SK-N-SH (cell line): ENCODE results near the gene ZDHHC14. TPM values are rescaled to one million over a fixed set of nuclear protein-coding genes. Genes with fewer than 3 reads are reported as not detected.
A peak's percentile ranks its signal among the peaks of the same experiment; 100 is the strongest.

ENCODE experiments used
- CTCF ChIA-PET: fragments of 300-600, 350-600 bp; formaldehyde crosslinking; extraction: SDS; loops from one replicate; lab custom pipeline; 2021; lab: Yijun Ruan, JAX
- POLR2A ChIA-PET: fragments of 350-600 bp; sonication (Branson Sonifier 250); formaldehyde crosslinking; extraction: SDS; loops from one replicate; lab custom pipeline; 2020; ENCODE audit warnings: antibody characterized with exemption, inconsistent platforms; lab: Yijun Ruan, JAX
- DNase-seq: peaks from one replicate; pipeline ENCODE4 v3.0.0; 2012
- H2AFZ ChIP-seq: fragments of 200-600 bp; sonication (generic); 2 replicates; pipeline ENCODE4 v1.8.1; 2016; ENCODE audit warnings: antibody characterized with exemption, mild to moderate bottlenecking, low read depth
- H3F3A ChIP-seq: fragments of 200-600 bp; sonication (generic); replicated peaks from 2 replicates; pipeline ENCODE3; 2016; ENCODE audit warnings: antibody characterized with exemption, mild to moderate bottlenecking; ENCODE audit not compliant: insufficient read depth
- H3K27ac ChIP-seq, 2 experiments: fragments of 200-500 bp in 1 of 2; fragments of 200-600 bp in 1 of 2; sonication (Bioruptor generic) in 1 of 2; sonication (generic), shearing (Covaris generic) in 1 of 2; 2 replicates each; pipeline versions ENCODE4 v1.5.1 to v1.6.1; 2014 to 2016; ENCODE audit warnings: low read depth in 2 of 2, inconsistent platforms in 1 of 2, low read length in 1 of 2, mild to moderate bottlenecking in 1 of 2, mixed read lengths in 1 of 2
- H3K27me3 ChIP-seq: fragments of 200-600 bp; sonication (generic), shearing (Covaris generic); 2 replicates; pipeline ENCODE4 v1.6.1; 2016; ENCODE audit warnings: mixed run types; ENCODE audit not compliant: insufficient read depth
- H3K36me3 ChIP-seq, 2 experiments: fragments of 200-500 bp in 1 of 2; fragments of 200-600 bp in 1 of 2; sonication (Bioruptor generic) in 1 of 2; sonication (generic) in 1 of 2; replicated peaks in 1 of 2; 2 replicates each; pipeline versions ENCODE3 to v1.5.1; 2014 to 2016; ENCODE audit warnings: low read length in 1 of 2, mild to moderate bottlenecking in 1 of 2; ENCODE audit not compliant: insufficient read depth in 2 of 2, control insufficient read depth in 1 of 2
- H3K4me1 ChIP-seq, 2 experiments: fragments of 200-500 bp in 1 of 2; fragments of 200-600 bp in 1 of 2; sonication (Bioruptor generic) in 1 of 2; sonication (generic), shearing (Covaris generic) in 1 of 2; 2 replicates each; pipeline versions ENCODE4 v1.5.1 to v1.6.1; 2014 to 2016; ENCODE audit warnings: low read depth in 1 of 2, low read length in 1 of 2, mixed run types in 1 of 2; ENCODE audit not compliant: insufficient read depth in 2 of 2, control insufficient read depth in 1 of 2
- H3K4me2 ChIP-seq: fragments of 200-600 bp; sonication (generic), shearing (Covaris generic); 2 replicates; pipeline ENCODE4 v1.6.1; 2017; ENCODE audit warnings: mixed run types
- H3K4me3 ChIP-seq, 2 experiments: fragments of 200-500 bp in 1 of 2; fragments of 200-600 bp in 1 of 2; sonication (Bioruptor generic) in 1 of 2; sonication (generic), shearing (Covaris generic) in 1 of 2; 2 replicates each; pipeline versions ENCODE4 v1.5.1 to v1.8.1; 2014 to 2016; ENCODE audit warnings: low read depth in 2 of 2, inconsistent platforms in 1 of 2, low read length in 1 of 2, mild to moderate bottlenecking in 1 of 2, mixed read lengths in 1 of 2, moderate library complexity in 1 of 2
- H3K79me2 ChIP-seq: fragments of 200-600 bp; sonication (generic); 2 replicates; pipeline ENCODE4 v1.8.1; 2017; ENCODE audit warnings: mild to moderate bottlenecking; ENCODE audit not compliant: insufficient read depth
- H3K9ac ChIP-seq: fragments of 200-600 bp; sonication (generic); 2 replicates; pipeline ENCODE4 v1.6.1; 2017; ENCODE audit warnings: mixed run types
- H3K9me2 ChIP-seq: fragments of 200-600 bp; sonication (generic); 2 replicates; pipeline ENCODE4 v1.6.1; 2017; ENCODE audit warnings: mixed run types
- H3K9me3 ChIP-seq: fragments of 200-600 bp; sonication (generic); 2 replicates; pipeline ENCODE4 v1.6.1; 2017; ENCODE audit warnings: mixed run types, mild to moderate bottlenecking, moderate library complexity
- H4K20me1 ChIP-seq: fragments of 200-600 bp; sonication (generic); 2 replicates; pipeline ENCODE4 v1.6.1; 2017; ENCODE audit warnings: mild to moderate bottlenecking, mixed run types; ENCODE audit not compliant: insufficient read depth
- CHD2 ChIP-seq: fragments of 150-350 bp; IDR thresholded peaks from 2 replicates; pipeline ENCODE4 v1.6.1; 2018; ENCODE audit warnings: low read length; ENCODE audit not compliant: partially characterized antibody
- ELF1 ChIP-seq: IDR thresholded peaks from 2 replicates; pipeline ENCODE4 v1.4.0; 2012
- EP300 ChIP-seq, 2 experiments: IDR thresholded peaks; 2 replicates each; pipeline versions ENCODE4 v1.4.0 to v1.6.1; 2012; ENCODE audit warnings: borderline replicate concordance in 1 of 2, low read depth in 1 of 2, low read length in 1 of 2
- EZH2phosphoT487 ChIP-seq: fragments of 200-600 bp; sonication (generic); IDR thresholded peaks from 2 replicates; pipeline ENCODE4 v1.6.1; 2017; ENCODE audit warnings: low read depth, mixed run types, mild to moderate bottlenecking, antibody characterized with exemption, moderate library complexity, borderline replicate concordance
- FOXJ3 ChIP-seq: sonication (generic); formaldehyde crosslinking; IDR thresholded peaks from 2 replicates; pipeline ENCODE4 v1.5.1; 2020; ENCODE audit warnings: mild to moderate bottlenecking, missing genetic modification reagents
- FOXM1 ChIP-seq: IDR thresholded peaks from 2 replicates; pipeline ENCODE4 v1.4.0; 2012; ENCODE audit warnings: low read depth, mild to moderate bottlenecking
- GABPA ChIP-seq: IDR thresholded peaks from 2 replicates; pipeline ENCODE4 v1.4.0; 2012; ENCODE audit warnings: low read depth, mild to moderate bottlenecking
- GATA2 ChIP-seq: sonication (generic); formaldehyde crosslinking; IDR thresholded peaks from 2 replicates; pipeline ENCODE4 v1.5.0; 2020; ENCODE audit warnings: mild to moderate bottlenecking, missing genetic modification reagents
- JUND ChIP-seq: IDR thresholded peaks from 2 replicates; pipeline ENCODE4 v1.4.0; 2012
- MEF2A ChIP-seq: IDR thresholded peaks from 2 replicates; pipeline ENCODE4 v1.4.0; 2012; ENCODE audit warnings: low read depth, borderline replicate concordance
- MXI1 ChIP-seq: IDR thresholded peaks from 2 replicates; pipeline ENCODE4 v1.6.1; 2012; ENCODE audit warnings: mild to moderate bottlenecking, low read depth, low read length, improper control_type of control experiment
- NRF1 ChIP-seq: IDR thresholded peaks from 2 replicates; pipeline ENCODE4 v1.6.1; 2012; ENCODE audit warnings: low read depth, mild to moderate bottlenecking, low read length
- POLR2AphosphoS5 ChIP-seq: IDR thresholded peaks from 2 replicates; pipeline ENCODE4 v1.6.1; 2012; ENCODE audit warnings: low read depth, low read length
- RXRA ChIP-seq: IDR thresholded peaks from 2 replicates; pipeline ENCODE4 v1.4.0; 2012; ENCODE audit warnings: low read depth, mild to moderate bottlenecking, borderline replicate concordance
- SIN3A ChIP-seq: IDR thresholded peaks from 2 replicates; pipeline ENCODE4 v1.6.1; 2012; ENCODE audit warnings: low read depth, mild to moderate bottlenecking, low read length, moderate library complexity, borderline replicate concordance
- TAF1 ChIP-seq: IDR thresholded peaks from 2 replicates; pipeline ENCODE4 v1.6.1; 2012; ENCODE audit warnings: low read depth, mild to moderate bottlenecking, low read length, moderate library complexity, borderline replicate concordance
- TCF12 ChIP-seq: IDR thresholded peaks from 2 replicates; pipeline ENCODE4 v1.4.0; 2012
- TEAD4 ChIP-seq: IDR thresholded peaks from 2 replicates; pipeline ENCODE4 v1.4.0; 2012; ENCODE audit warnings: mild to moderate bottlenecking, borderline replicate concordance; ENCODE audit not compliant: insufficient read depth
- YY1 ChIP-seq: IDR thresholded peaks from 2 replicates; pipeline ENCODE4 v1.4.0; 2012; ENCODE audit warnings: low read depth, mild to moderate bottlenecking
- WGBS: methylation state at CpG from one replicate; pipeline ENCODE4 v1.1.6; 2017; ENCODE audit warnings: low lambda C conversion rate; 5-methylcytosine and 5-hydroxymethylcytosine counted together
- polyA plus RNA-seq, 3 experiments: library from polyadenylated mRNA; depleted of rRNA; stranded (reverse); fragments of >200 nt; gene quantifications; 2 replicates each; pipeline ENCODE4 v1.2.3, GENCODE V29; 2012
- TF ChIP-seq, protein P1 (sequence below): IDR thresholded peaks from 2 replicates; pipeline ENCODE4; 2012
- TF ChIP-seq, protein P2 (sequence below): IDR thresholded peaks from 2 replicates; pipeline ENCODE4 v1.4.0; 2012; ENCODE audit warnings: low read depth, borderline replicate concordance
- TF ChIP-seq, protein P3 (sequence below): IDR thresholded peaks from 2 replicates; pipeline ENCODE4 v1.6.1; 2012; ENCODE audit warnings: mild to moderate bottlenecking, low read depth, low read length, moderate library complexity
- TF ChIP-seq, protein P4 (sequence below): IDR thresholded peaks from 2 replicates; pipeline ENCODE4 v1.4.0; 2012; ENCODE audit warnings: low read depth, borderline replicate concordance
- TF ChIP-seq, protein P5 (sequence below): fragments of 150-350 bp; IDR thresholded peaks from 2 replicates; pipeline ENCODE4 v1.6.1; 2017; ENCODE audit warnings: antibody characterized with exemption, low read length, low read depth, borderline replicate concordance

Gene ZDHHC14
- polyA plus RNA-seq, 1 of the 3 experiments (the other 2 are of a cell fraction), result 5.4 TPM

DNA sequence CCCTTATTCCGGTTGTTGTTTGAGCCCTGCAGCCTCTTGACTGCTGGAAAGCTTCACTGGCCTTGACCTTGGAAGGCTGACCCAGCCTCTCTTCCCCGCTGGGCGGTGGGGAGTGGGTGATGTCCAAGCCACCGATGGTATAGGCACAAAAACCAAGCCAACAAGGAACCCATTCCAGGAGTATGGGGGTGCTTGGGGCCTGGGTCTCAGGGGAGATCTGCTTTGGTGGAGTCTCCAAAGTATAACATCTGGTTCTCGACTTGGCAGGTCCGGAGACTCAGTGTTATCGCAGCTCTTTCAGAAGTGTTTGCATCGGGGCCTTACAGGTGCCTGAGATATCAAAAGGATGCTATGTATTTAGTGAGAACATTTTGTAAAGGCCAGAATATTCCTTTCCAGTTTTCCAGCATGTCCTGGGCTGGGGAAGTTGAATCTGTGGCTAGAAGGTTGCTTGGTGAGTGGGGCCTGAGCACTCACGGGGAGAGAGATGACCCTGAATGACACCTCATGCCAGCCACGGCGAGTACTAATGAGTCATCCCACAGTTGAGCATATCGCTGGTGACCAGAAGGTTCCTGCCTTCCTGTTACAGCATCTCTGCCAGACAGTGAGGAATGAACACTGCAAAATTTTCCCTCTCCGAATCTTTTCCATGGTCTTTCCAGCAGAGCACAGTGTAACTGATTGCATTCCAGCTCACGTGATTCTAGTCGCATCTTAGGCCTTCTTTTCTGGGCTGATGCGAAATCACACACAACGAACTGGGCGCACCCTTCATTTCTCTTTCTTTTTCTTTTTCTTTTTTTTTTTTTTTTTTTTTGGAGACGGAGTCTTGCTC lies 133.9 kb downstream of the ZDHHC14 start:
- Histone ChIP-seq H3K4me3 (no peak overlapping the region), H4K20me1 (no peaks in the 10 kb centered on the region), H3K9me2 (no peaks in the 10 kb centered on the region), H3F3A (peaks cover 4% of the 10 kb centered on the region), H3K36me3 (no peaks in the 10 kb centered on the region), H3K27ac (peak overlapping the region in 1 of 2 experiments; percentile 48; a peak in 1 of 4 replicates), H3K27me3 (no peaks in the 10 kb centered on the region), H3K4me1 (no peaks in the 10 kb centered on the region; a peak in 1 of 4 replicates), H3K4me2 (peak overlapping the region; percentile 47; the same call in 1 of the 2 replicates), H3K79me2 (no peaks in the 10 kb centered on the region), H3K9ac (no peak overlapping the region), H3K9me3 (no peaks in the 10 kb centered on the region), H2AFZ (peak overlapping the region; percentile 36; the same call in 1 of the 2 replicates)
- no peak for DNase-seq
- 57% methylated on average over 14 of the region's 19 CpGs for WGBS
- CTCF ChIA-PET, result no interaction called here
- POLR2A ChIA-PET, result no interaction called here
- TF ChIP-seq RXRA (peak; percentile 70; the same call in 1 of the 2 replicates), FOXM1 (no peak), SIN3A (no peak), CHD2 (no peak), TEAD4 (no peak), GABPA (no peak), MXI1 (no peak), ELF1 (no peak), FOXJ3 (CRISPR knock-in tag) (no peak), TAF1 (no peak), NRF1 (no peak), YY1 (no peak), EZH2phosphoT487 (no peak), JUND (peak; percentile 66), GATA2 (CRISPR knock-in tag) (no peak), MEF2A (no peak), POLR2AphosphoS5 (no peak), EP300 (IDR thresholded peaks at IDR 0.05; ENCODE audit: borderline replicate concordance in 1 of 2, low read depth in 1 of 2, low read length in 1 of 2) (no peak), TCF12 (peak; percentile 44; the same call in 1 of the 2 replicates)
- TF ChIP-seq, protein P1, sequence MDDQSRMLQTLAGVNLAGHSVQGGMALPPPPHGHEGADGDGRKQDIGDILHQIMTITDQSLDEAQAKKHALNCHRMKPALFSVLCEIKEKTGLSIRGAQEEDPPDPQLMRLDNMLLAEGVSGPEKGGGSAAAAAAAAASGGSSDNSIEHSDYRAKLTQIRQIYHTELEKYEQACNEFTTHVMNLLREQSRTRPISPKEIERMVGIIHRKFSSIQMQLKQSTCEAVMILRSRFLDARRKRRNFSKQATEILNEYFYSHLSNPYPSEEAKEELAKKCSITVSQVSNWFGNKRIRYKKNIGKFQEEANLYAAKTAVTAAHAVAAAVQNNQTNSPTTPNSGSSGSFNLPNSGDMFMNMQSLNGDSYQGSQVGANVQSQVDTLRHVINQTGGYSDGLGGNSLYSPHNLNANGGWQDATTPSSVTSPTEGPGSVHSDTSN, result peak; percentile 33; the same call in 1 of the 2 replicates
- TF ChIP-seq, protein P2, sequence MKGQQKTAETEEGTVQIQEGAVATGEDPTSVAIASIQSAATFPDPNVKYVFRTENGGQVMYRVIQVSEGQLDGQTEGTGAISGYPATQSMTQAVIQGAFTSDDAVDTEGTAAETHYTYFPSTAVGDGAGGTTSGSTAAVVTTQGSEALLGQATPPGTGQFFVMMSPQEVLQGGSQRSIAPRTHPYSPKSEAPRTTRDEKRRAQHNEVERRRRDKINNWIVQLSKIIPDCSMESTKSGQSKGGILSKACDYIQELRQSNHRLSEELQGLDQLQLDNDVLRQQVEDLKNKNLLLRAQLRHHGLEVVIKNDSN, result 0 out of 2 replicates have a peak, but pooled peaks have one; percentile 15
- TF ChIP-seq, protein P3, sequence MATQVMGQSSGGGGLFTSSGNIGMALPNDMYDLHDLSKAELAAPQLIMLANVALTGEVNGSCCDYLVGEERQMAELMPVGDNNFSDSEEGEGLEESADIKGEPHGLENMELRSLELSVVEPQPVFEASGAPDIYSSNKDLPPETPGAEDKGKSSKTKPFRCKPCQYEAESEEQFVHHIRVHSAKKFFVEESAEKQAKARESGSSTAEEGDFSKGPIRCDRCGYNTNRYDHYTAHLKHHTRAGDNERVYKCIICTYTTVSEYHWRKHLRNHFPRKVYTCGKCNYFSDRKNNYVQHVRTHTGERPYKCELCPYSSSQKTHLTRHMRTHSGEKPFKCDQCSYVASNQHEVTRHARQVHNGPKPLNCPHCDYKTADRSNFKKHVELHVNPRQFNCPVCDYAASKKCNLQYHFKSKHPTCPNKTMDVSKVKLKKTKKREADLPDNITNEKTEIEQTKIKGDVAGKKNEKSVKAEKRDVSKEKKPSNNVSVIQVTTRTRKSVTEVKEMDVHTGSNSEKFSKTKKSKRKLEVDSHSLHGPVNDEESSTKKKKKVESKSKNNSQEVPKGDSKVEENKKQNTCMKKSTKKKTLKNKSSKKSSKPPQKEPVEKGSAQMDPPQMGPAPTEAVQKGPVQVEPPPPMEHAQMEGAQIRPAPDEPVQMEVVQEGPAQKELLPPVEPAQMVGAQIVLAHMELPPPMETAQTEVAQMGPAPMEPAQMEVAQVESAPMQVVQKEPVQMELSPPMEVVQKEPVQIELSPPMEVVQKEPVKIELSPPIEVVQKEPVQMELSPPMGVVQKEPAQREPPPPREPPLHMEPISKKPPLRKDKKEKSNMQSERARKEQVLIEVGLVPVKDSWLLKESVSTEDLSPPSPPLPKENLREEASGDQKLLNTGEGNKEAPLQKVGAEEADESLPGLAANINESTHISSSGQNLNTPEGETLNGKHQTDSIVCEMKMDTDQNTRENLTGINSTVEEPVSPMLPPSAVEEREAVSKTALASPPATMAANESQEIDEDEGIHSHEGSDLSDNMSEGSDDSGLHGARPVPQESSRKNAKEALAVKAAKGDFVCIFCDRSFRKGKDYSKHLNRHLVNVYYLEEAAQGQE, result no peak
- TF ChIP-seq, protein P4, sequence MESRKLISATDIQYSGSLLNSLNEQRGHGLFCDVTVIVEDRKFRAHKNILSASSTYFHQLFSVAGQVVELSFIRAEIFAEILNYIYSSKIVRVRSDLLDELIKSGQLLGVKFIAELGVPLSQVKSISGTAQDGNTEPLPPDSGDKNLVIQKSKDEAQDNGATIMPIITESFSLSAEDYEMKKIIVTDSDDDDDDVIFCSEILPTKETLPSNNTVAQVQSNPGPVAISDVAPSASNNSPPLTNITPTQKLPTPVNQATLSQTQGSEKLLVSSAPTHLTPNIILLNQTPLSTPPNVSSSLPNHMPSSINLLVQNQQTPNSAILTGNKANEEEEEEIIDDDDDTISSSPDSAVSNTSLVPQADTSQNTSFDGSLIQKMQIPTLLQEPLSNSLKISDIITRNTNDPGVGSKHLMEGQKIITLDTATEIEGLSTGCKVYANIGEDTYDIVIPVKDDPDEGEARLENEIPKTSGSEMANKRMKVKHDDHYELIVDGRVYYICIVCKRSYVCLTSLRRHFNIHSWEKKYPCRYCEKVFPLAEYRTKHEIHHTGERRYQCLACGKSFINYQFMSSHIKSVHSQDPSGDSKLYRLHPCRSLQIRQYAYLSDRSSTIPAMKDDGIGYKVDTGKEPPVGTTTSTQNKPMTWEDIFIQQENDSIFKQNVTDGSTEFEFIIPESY, result no peak
- TF ChIP-seq, protein P5, sequence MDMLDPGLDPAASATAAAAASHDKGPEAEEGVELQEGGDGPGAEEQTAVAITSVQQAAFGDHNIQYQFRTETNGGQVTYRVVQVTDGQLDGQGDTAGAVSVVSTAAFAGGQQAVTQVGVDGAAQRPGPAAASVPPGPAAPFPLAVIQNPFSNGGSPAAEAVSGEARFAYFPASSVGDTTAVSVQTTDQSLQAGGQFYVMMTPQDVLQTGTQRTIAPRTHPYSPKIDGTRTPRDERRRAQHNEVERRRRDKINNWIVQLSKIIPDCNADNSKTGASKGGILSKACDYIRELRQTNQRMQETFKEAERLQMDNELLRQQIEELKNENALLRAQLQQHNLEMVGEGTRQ, result no peak
